A172 (cell line): ENCODE data around the gene TNFSF11. TPM values are rescaled to one million over a fixed set of nuclear protein-coding genes. Genes with fewer than 3 reads are reported as not detected.

Experiments
- DNase-seq: peaks from one replicate; pipeline ENCODE4 v3.0.0-alpha.2; 2015; ENCODE audit warnings: low spot score
- total RNA-seq: library from RNA; depleted of rRNA; stranded (reverse); fragments of >200 nt; shearing (Covaris generic); gene quantifications from 2 replicates; pipeline ENCODE4 v1.2.3, GENCODE V29; 2014; rRNA removed

Gene TNFSF11
- total RNA-seq, 1 experiment from 2014 or later, result not detected

- DNase-seq, result no peak
Observed at GRCh38 chr13:42653679-42654078, 79.7 kb downstream of the TNFSF11 start.

GRCh38 chr13:42654212-42654611, 80.3 kb downstream of the TNFSF11 start:
- DNase-seq, result no peak

- DNase-seq, result no peak
Observed at GRCh38 chr13:42654722-42655121, 80.8 kb downstream of the TNFSF11 start.

- DNase-seq, result no peak
Observed at GRCh38 chr13:42656161-42656560, 82.2 kb downstream of the TNFSF11 start.

GRCh38 chr13:42656958-42657357, 83.0 kb downstream of the TNFSF11 start:
- DNase-seq, result no peak

Other genes with a start within 250 kb of the TNFSF11 start
- not detected in 2 replicates for gene FAM216B, start 207.4 kb downstream of the TNFSF11 start, total RNA-seq